ENCODE data around the gene SLC2A5. TPM values are rescaled to one million over a fixed set of nuclear protein-coding genes. Genes with fewer than 3 reads are reported as not detected.

The SLC2A5 gene
- total RNA-seq, 1 donor from 2014 or later, result 0.18 TPM

GRCh38 chr1:9093581-9093980 lies 24.1 kb upstream of the SLC2A5 start:
- no peak for DNase-seq (ENCODE audit: extremely low read depth, low read depth, low spot score)

- DNase-seq (ENCODE audit: extremely low read depth, low read depth, low spot score), result no peak
Measured at GRCh38 chr1:9093091-9093490, 23.7 kb upstream of the SLC2A5 start.

GRCh38 chr1:9088807-9089206 lies 19.4 kb upstream of the SLC2A5 start:
- DNase-seq (ENCODE audit: extremely low read depth, low read depth, low spot score), result no peak

- no peak for DNase-seq (ENCODE audit: extremely low read depth, low read depth, low spot score)
Measured at GRCh38 chr1:9087411-9088125, 18.1 kb upstream of the SLC2A5 start.

GRCh38 chr1:9086796-9087195 lies 17.4 kb upstream of the SLC2A5 start:
- DNase-seq (ENCODE audit: extremely low read depth, low read depth, low spot score), result no peak

- no peak for DNase-seq (ENCODE audit: extremely low read depth, low read depth, low spot score)
Measured at GRCh38 chr1:9086045-9086444, 16.6 kb upstream of the SLC2A5 start.

GRCh38 chr1:9085306-9085940 lies 16.0 kb upstream of the SLC2A5 start:
- DNase-seq (ENCODE audit: extremely low read depth, low read depth, low spot score), result no peak

- no peak for DNase-seq (ENCODE audit: extremely low read depth, low read depth, low spot score)
Measured at GRCh38 chr1:9084906-9085305, 15.5 kb upstream of the SLC2A5 start.

- DNase-seq (ENCODE audit: extremely low read depth, low read depth, low spot score), result no peak
Measured at GRCh38 chr1:9081473-9081872, 12.0 kb upstream of the SLC2A5 start.

GRCh38 chr1:9080705-9081291 lies 11.4 kb upstream of the SLC2A5 start:
- DNase-seq (ENCODE audit: extremely low read depth, low read depth, low spot score), result no peak

- no peak for DNase-seq (ENCODE audit: extremely low read depth, low read depth, low spot score)
Measured at GRCh38 chr1:9079988-9080704, 10.7 kb upstream of the SLC2A5 start.

- DNase-seq (ENCODE audit: extremely low read depth, low read depth, low spot score), result no peak
Measured at GRCh38 chr1:9078752-9079500, 9.5 kb upstream of the SLC2A5 start.

- DNase-seq (ENCODE audit: extremely low read depth, low read depth, low spot score), result no peak
Measured at GRCh38 chr1:9078015-9078751, 8.7 kb upstream of the SLC2A5 start.

- no peak for DNase-seq (ENCODE audit: extremely low read depth, low read depth, low spot score)
Measured at GRCh38 chr1:9075022-9075421, 5.6 kb upstream of the SLC2A5 start.

- no peak for DNase-seq (ENCODE audit: extremely low read depth, low read depth, low spot score)
Measured at GRCh38 chr1:9073143-9073542, 3.7 kb upstream of the SLC2A5 start.

GRCh38 chr1:9071554-9072235 lies 2.3 kb upstream of the SLC2A5 start:
- DNase-seq (ENCODE audit: extremely low read depth, low read depth, low spot score), result no peak

- DNase-seq (ENCODE audit: extremely low read depth, low read depth, low spot score), result no peak
Measured at GRCh38 chr1:9070486-9070885, 1.1 kb upstream of the SLC2A5 start.

- no peak for DNase-seq (ENCODE audit: extremely low read depth, low read depth, low spot score)
Measured at GRCh38 chr1:9068981-9069325, 482 bp downstream of the SLC2A5 start.

GRCh38 chr1:9066945-9067807 lies 2.3 kb downstream of the SLC2A5 start:
- no peak for DNase-seq (ENCODE audit: extremely low read depth, low read depth, low spot score)

Measured in glomerular endothelial cell (primary cell).